Fibroblast of lung (primary cell): ENCODE results near the gene RAC2. TPM values are rescaled to one million over a fixed set of nuclear protein-coding genes. Genes with fewer than 3 reads are reported as not detected.

Source experiments
- DNase-seq, 2 donors: peaks; one replicate each; pipeline versions ENCODE4 v3.0.0 to v3.0.0-alpha.2; 2010; ENCODE audit warnings: low read depth in 2 of 2
- H2AFZ ChIP-seq: 2 replicates; pipeline ENCODE4 v1.5.1; 2012; ENCODE audit warnings: low read length, control low read depth, inconsistent platforms
- H3K27ac ChIP-seq: 2 replicates; pipeline ENCODE4 v1.5.1; 2011; ENCODE audit warnings: low read length, control low read depth; ENCODE audit not compliant: insufficient read depth
- H3K27me3 ChIP-seq: 2 replicates; pipeline ENCODE4 v1.5.1; 2011; ENCODE audit warnings: mild to moderate bottlenecking, low read length; ENCODE audit not compliant: control insufficient read depth, insufficient read depth
- H3K36me3 ChIP-seq: 2 replicates; pipeline ENCODE4 v1.5.1; 2011; ENCODE audit warnings: low read length; ENCODE audit not compliant: control insufficient read depth, insufficient read depth
- H3K4me1 ChIP-seq: 2 replicates; pipeline ENCODE4 v1.5.1; 2011; ENCODE audit warnings: low read length; ENCODE audit not compliant: control insufficient read depth, insufficient read depth; ENCODE audit errors: extremely low read depth
- H3K4me2 ChIP-seq: 2 replicates; pipeline ENCODE4 v1.5.1; 2011; ENCODE audit warnings: low read length, control low read depth; ENCODE audit not compliant: insufficient read depth; ENCODE audit errors: extremely low read depth
- H3K4me3 ChIP-seq, 4 experiments: fragments of 200-600 bp in 1 of 4; sonication (generic) in 1 of 4; replicated peaks in 1 of 4; 2 replicates each; pipeline ENCODE4 v1.5.1; 2011 to 2016; ENCODE audit warnings: low read length in 4 of 4, low read depth in 3 of 4, mild to moderate bottlenecking in 3 of 4, control low read depth in 2 of 4, inconsistent platforms in 1 of 4, mixed read lengths in 1 of 4; ENCODE audit not compliant: insufficient read depth in 1 of 4; ENCODE audit errors: control extremely low read depth in 1 of 4
- H3K79me2 ChIP-seq: 2 replicates; pipeline ENCODE4 v1.5.1; 2012; ENCODE audit warnings: mild to moderate bottlenecking, low read length, inconsistent platforms; ENCODE audit not compliant: control insufficient read depth, insufficient read depth
- H3K9ac ChIP-seq: 2 replicates; pipeline ENCODE4 v1.5.1; 2011; ENCODE audit warnings: mild to moderate bottlenecking, low read length, control low read depth; ENCODE audit not compliant: insufficient read depth
- H3K9me3 ChIP-seq: 2 replicates; pipeline ENCODE4 v1.5.1; 2012; ENCODE audit warnings: low read depth, low read length; ENCODE audit not compliant: control insufficient read depth, insufficient read depth
- H4K20me1 ChIP-seq: 2 replicates; pipeline ENCODE4 v1.5.1; 2011; ENCODE audit warnings: low read length; ENCODE audit not compliant: control insufficient read depth, insufficient read depth; ENCODE audit errors: extremely low read depth
- EZH2 ChIP-seq: IDR thresholded peaks from 2 replicates; pipeline ENCODE4 v1.5.1; 2012; ENCODE audit warnings: low read length, control low read depth, mild to moderate bottlenecking; ENCODE audit errors: missing control alignments
- polyA plus RNA-seq, 2 donors: library from polyadenylated mRNA; depleted of rRNA in 1 of 2; stranded (reverse) in 1 of 2; unstranded in 1 of 2; fragments of >200 nt; gene quantifications; 2 replicates each; pipeline ENCODE4 v1.2.1, GENCODE V29; 2011 to 2012; ENCODE audit warnings: missing spikeins in 1 of 2
- total RNA-seq: library from RNA; depleted of rRNA; stranded (reverse); fragments of >200 nt; gene quantifications from 2 replicates; pipeline ENCODE4 v1.2.1, GENCODE V29; 2014
- TF ChIP-seq, protein P1 (sequence below), 2 donors: IDR thresholded peaks in 1 of 2; conservative IDR thresholded peaks in 1 of 2; 1 replicate in 1 of 2; 2 replicates in 1 of 2; pipeline ENCODE4 v1.5.1; 2011 to 2012; ENCODE audit warnings: low read length in 2 of 2, control low read depth in 1 of 2, inconsistent platforms in 1 of 2, low read depth in 1 of 2, mild to moderate bottlenecking in 1 of 2

RAC2 gene
- total and polyA plus RNA-seq, 2 donors (not counting 1 experiment from before 2014, with no cell fraction given) = 2.1 to 10.5 TPM

DNA sequence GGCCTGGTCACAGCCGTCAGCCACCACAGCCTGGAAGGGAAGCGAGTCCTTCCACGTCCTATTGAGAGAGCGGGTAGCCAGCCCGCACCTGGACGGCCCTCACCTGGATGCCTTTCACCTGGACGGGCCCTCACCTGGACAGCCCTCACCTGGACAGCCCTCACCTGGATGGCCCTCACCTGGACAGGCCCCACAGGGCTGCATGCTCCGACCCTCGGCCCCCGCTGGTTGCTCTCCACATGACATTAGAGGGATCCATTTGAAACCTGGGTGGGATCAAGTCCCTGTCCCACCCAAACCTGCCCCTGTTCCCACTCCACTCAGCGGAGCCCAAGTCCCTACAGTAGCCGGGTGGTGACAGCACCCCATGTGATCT is 59.7 kb downstream of the RAC2 start:
- no peaks in the 10 kb centered on the region for H3K9me3 ChIP-seq
- peaks cover 2% of the 10 kb centered on the region for H3K36me3 ChIP-seq
- H3K27me3 ChIP-seq = no peaks in the 10 kb centered on the region
- H2AFZ ChIP-seq = no peak overlapping the region
- no peak overlapping the region for H3K27ac ChIP-seq
- no peak overlapping the region for H3K9ac ChIP-seq
- DNase-seq = no peak
- peaks cover 2% of the 10 kb centered on the region for H4K20me1 ChIP-seq
- peaks cover 18% of the 10 kb centered on the region for H3K4me1 ChIP-seq
- no peak overlapping the region for H3K4me3 ChIP-seq
- H3K4me2 ChIP-seq = no peak overlapping the region
- H3K79me2 ChIP-seq = no peaks in the 10 kb centered on the region
- TF ChIP-seq EZH2 = no peak

DNA sequence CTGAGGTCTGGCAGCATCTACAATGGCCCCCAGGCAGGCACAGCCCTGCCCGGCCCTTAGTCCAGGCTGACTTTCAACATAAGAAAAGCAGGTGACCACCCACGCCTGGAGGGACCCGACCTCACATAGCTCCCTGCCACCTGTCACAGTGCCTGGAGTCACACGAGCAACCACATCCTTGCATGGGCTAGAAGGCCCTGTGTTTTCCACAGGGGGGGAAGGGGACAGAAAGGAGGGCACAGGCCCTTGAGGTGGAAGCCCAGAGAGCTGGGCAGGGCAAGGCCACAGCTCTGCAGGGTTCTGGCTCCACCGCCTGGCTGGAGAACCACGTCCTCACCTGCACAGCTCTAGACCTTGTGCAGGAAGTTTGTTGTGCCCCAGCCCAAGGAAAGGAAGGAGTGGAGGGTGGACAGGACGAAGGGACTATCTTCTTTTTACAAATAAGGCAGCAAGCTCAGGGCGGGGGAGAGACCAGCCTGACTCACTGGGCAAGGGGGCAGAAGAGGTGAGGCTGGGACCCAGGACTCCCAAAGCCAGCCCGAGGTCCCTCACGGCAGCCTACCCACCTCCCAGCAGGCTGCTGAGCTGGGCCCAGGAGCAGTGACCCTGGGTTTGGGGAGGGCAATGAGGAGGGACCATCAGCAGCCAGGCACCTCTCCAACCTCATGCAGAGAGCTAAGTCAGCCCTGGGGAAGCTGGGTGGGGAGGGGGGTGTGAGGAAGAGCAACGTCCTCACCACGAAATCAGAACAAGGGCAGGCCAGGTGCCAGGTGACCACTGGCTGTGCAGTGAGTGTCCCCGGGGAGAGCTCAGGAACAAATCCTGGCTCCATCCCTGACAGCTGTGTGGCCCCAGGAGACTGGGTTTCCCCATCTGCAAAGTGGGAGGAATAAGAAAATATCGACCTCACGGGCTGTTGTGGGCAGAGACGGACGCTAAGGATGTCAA is 60.4 kb downstream of the RAC2 start:
- Histone ChIP-seq H3K4me1 (peaks cover 12% of the 10 kb centered on the region), H4K20me1 (peaks cover 2% of the 10 kb centered on the region), H2AFZ (no peak overlapping the region), H3K27ac (no peak overlapping the region), H3K9ac (no peak overlapping the region), H3K4me2 (no peak overlapping the region), H3K9me3 (no peaks in the 10 kb centered on the region), H3K79me2 (no peaks in the 10 kb centered on the region), H3K36me3 (peaks cover 2% of the 10 kb centered on the region), H3K4me3 (no peak overlapping the region), H3K27me3 (no peaks in the 10 kb centered on the region)
- no peak for DNase-seq
- no peak for TF ChIP-seq EZH2
- TF ChIP-seq, protein P1, sequence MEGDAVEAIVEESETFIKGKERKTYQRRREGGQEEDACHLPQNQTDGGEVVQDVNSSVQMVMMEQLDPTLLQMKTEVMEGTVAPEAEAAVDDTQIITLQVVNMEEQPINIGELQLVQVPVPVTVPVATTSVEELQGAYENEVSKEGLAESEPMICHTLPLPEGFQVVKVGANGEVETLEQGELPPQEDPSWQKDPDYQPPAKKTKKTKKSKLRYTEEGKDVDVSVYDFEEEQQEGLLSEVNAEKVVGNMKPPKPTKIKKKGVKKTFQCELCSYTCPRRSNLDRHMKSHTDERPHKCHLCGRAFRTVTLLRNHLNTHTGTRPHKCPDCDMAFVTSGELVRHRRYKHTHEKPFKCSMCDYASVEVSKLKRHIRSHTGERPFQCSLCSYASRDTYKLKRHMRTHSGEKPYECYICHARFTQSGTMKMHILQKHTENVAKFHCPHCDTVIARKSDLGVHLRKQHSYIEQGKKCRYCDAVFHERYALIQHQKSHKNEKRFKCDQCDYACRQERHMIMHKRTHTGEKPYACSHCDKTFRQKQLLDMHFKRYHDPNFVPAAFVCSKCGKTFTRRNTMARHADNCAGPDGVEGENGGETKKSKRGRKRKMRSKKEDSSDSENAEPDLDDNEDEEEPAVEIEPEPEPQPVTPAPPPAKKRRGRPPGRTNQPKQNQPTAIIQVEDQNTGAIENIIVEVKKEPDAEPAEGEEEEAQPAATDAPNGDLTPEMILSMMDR (conservative IDR thresholded peaks at IDR 0.05 in 1 of 2, IDR thresholded peaks at IDR 0.05 in 1 of 2; ENCODE audit: low read depth in 1 of 2, low read length in 2 of 2) = no peak

DNA sequence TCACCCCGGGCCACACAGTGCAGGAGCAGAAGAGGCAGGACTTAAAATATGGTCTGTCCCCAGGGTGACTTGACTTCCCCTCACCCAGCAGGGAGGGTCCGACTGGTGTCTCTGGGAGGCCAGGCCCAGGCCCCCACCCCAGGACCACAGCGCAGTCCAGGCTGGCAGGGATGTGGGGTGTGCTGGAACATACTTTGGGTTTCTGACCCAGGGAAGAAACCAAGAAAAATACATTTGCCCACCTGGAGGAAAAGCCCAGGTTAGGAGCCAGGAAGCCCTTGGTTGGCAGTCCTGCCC is 61.2 kb downstream of the RAC2 start:
- no peaks in the 10 kb centered on the region for H3K27me3 ChIP-seq
- peaks cover 2% of the 10 kb centered on the region for H3K36me3 ChIP-seq
- no peaks in the 10 kb centered on the region for H3K9me3 ChIP-seq
- H3K9ac ChIP-seq = no peak overlapping the region
- H3K79me2 ChIP-seq = no peaks in the 10 kb centered on the region
- DNase-seq = no peak
- no peak overlapping the region for H2AFZ ChIP-seq
- H4K20me1 ChIP-seq = peaks cover 2% of the 10 kb centered on the region
- TF ChIP-seq EZH2 = no peak
- TF ChIP-seq, protein P1 (conservative IDR thresholded peaks at IDR 0.05 in 1 of 2, IDR thresholded peaks at IDR 0.05 in 1 of 2; ENCODE audit: low read depth in 1 of 2, low read length in 2 of 2) = no peak
- H3K4me3 ChIP-seq = no peak overlapping the region
- no peak overlapping the region for H3K27ac ChIP-seq
- H3K4me2 ChIP-seq = no peak overlapping the region
- H3K4me1 ChIP-seq = peaks cover 5% of the 10 kb centered on the region
